Effector CD4-positive, alpha-beta T cell (primary cell): ENCODE results near the gene TBATA.

ENCODE experiments used
- DNase-seq: peaks from one replicate; pipeline ENCODE4 v3.0.0-alpha.2; 2020

The TBATA gene

DNA sequence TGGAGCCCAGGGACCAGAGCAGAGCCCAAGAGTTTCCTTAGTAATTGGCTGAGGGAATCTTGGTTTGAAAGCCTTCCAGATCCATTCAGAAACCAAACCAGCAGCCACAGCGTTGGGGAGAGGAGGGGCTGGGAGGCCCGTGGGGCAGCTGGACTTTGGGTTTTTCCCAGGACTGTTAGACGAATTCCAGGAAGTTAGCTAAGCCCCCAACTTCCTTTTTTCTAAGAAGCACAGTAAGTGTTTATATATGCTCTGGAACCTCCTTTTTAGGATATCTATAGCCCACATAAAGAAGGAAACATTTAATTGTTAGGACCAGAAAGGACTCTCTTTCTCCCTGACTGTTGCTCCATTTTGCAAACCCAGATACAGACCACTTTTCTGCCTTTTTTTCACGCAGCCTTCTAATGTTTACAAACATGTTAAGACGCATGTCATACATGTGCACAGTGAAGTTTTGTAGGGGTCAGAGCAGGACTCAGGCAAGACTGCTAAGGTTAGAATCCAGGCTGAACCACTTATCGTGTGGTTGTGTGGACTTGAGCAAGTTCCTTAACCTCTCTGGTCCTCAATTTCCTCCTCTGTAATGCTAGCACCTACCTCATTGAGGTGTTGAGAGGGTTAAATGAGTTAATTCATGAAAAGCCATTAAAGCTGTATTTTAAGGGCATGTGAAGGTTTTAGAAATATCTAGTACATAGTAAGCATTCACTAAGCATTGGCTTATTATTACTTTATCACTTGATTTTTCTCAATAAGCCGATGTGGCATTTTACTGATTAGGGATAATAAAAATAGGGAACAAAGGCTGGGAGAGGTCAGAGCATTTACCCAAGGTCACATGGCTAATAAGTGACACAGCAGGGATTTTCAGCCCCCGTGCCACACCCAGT, 42.4 kb downstream of the TBATA start:
- DNase-seq, result no peak

DNA sequence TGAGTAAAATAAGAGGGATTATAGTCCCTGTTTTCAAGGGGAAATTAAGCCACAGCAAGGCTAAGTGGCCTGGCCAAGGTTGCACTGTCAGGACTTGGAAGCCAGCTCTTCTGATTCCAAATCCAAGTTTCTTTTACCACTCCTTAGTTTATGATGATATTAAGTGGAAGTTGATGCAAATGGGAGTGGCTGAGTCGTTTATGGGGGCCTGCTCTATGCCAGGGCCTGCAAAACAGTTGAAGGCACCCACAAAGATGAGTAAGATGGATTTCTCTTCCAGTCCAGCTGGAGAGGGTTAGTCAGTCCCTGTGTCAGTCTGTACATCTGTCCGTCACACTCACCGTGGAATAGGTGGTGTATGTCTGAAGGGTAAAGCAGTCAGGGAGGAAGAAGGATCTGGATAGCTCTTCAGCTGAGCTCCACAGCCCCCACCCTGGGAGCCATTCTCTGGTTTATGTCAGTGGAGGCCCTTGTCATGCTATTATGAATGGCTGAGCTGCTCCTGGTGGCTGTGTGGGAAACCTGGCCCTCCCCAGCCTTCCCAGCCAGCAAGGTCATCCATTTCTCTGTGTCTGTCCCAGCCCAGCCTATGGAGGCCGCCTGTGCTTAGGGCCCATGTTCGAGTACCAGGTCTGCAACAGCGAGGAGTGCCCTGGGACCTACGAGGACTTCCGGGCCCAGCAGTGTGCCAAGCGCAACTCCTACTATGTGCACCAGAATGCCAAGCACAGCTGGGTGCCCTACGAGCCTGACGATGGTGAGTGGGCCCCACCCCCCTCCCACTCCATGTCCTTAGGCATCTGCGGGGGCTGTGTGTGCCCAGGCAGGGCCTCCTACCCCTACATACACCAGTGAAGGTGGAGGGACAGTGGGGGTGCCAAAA, 44.5 kb downstream of the TBATA start:
- no peak for DNase-seq

DNA sequence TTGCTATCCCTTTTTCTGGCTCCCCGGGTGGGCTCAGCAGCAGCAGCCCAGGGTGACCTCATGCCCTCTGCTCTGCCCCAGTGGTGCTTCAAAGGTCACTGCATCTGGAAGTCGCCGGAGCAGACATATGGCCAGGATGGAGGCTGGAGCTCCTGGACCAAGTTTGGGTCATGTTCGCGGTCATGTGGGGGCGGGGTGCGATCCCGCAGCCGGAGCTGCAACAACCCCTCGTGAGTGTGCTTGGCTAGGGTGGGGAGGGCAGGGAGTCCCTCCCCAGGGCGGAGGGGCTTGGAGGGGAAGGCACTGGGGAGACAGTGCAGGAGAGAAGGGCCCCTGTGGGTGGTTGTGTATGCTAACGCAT, 46.4 kb downstream of the TBATA start:
- DNase-seq, result no peak

DNA sequence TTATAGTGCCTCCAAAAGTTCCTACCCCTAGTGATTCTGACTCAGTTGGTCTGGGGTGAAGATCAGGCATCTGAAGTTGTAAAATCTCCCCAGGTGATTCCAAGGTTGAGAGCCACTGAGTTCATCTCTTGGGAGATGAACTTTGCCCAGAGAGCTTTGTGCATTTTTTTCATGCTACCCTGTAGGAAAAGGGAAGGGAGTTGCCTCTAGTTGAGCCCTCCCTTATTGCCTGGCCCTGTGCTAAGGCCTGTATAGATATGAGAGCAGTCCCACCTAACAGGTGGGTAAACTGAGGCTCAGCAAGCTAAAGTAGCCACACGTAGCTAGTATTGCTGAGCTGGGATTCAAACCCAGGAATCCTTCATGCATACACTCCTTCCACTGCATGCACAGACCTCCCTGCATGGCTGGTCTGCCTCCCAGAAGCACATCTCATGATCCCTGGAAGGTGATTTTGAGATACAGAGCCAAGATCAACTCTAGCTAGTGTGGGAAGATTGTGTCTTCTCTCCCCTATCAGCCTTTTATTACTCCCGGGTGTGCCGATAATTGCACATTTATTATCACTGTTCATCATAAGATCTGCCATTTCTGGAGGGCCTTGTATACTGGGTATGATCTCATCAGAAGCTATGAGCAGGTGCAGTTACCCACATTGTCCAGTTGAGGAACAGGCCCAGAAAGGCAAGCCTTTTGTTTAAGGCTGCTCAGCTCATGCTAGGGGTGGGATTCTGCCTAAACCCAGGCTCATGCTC, 47.0 kb downstream of the TBATA start:
- DNase-seq, result no peak

DNA sequence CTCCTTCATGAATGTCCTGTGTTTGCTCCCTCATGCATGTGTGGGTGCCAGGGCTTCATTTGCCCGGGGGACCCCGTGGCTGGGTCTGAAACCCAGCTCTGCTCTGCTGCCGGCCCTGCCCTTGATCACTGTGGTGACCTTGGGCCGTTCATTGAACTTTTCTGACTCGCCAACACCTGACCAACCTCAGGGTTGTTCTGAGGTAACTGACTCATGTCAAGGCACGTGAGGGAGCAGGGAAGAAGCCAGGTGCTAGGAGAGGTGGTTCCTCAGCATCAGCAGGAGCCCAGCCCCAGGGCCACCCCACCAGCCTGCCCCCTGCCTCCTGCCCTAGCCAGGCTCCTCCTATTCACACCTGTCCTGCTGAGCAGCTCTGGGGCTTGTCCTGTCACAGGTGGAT, 47.9 kb downstream of the TBATA start:
- DNase-seq, result no peak

DNA sequence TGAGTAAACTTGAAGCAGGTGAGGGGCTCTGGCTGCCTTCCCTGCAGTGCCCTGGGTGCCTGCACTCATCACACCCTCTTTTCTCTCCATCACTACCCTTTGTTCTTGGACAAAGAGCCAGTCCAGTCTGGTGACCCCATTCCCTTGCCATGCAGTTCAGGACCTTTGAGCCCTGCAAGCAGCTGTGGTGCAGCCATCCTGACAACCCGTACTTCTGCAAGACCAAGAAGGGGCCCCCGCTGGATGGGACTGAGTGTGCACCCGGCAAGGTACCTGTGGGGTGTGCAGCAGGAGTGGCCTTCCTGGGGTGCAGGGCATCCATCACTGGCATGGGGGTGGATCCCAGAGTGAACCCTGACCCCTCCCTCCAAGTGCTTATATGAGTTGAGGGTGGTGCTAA, 48.7 kb downstream of the TBATA start:
- no peak for DNase-seq

DNA sequence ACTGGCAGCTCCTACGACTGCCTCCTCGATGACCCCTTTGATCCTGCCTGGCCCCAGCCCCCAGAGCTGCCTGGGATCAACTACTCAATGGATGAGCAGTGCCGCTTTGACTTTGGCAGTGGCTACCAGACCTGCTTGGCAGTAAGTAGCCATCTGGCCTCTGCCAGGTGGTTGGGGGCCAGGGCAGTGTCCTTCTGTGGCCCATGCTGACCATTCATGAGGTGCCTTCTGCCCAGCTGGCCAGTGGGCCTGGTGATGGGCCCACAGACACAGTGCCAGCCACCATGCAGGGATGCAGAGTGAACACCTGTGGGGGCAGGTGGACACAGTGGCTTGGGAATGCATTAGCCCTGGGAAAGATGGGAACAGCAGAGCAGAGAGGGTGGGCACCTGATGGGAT, 50.0 kb downstream of the TBATA start:
- DNase-seq, result no peak

DNA sequence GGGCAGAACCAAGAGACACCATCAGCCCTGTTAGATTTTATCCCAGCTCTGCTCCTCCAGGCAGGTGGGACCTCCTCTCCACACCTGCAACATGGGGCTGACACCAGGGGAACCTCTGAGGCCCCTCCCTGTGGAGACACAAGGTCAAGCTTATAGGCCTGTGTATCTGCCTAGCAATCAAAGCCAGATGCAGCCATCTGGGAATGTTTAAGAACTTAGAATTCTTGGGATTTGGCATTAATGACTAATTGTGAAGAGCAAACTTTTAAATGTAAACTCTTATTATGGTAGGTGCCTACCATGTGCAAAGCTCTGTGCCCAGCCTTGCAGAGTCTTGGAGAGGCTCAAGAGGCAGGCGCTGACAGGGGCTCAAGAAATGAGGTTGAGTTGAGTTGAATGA, 52.1 kb downstream of the TBATA start:
- no peak for DNase-seq

DNA sequence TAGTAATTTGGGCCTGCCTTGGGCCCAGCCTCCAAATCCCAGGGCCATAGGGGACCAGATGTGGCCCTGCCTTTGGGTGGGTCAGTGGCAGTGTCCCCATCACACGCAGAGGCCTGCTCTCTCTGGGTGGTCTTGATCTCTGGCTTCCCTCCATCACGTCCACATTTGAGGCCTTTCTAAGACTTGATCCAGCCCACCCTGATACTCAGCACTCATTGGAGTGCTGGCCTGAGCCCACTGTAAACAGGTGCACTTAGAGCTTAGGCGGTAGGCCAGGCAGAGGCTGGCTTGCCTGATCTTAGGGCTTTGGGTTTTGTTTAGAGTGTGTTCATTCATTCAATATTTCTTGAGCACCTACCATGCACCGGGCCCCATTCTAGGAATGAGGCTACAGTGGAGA, 52.6 kb downstream of the TBATA start:
- no peak for DNase-seq

DNA sequence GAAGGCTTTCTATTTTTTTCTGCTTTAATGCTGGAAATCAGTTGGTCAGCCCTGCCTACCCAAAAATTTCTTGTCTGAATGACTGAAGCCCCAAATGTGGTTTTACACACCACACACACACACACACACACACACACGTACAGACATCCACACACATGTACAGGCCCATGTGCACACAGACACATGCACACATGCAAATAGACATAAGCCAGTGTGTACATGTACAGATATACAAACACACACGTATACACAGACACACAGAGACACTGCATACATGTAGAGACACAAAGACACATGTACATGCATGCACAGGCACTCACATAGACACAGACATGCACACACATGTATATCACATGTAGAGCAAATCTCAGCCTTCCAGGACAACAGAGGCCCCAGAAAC, 54.2 kb downstream of the TBATA start:
- no peak for DNase-seq

DNA sequence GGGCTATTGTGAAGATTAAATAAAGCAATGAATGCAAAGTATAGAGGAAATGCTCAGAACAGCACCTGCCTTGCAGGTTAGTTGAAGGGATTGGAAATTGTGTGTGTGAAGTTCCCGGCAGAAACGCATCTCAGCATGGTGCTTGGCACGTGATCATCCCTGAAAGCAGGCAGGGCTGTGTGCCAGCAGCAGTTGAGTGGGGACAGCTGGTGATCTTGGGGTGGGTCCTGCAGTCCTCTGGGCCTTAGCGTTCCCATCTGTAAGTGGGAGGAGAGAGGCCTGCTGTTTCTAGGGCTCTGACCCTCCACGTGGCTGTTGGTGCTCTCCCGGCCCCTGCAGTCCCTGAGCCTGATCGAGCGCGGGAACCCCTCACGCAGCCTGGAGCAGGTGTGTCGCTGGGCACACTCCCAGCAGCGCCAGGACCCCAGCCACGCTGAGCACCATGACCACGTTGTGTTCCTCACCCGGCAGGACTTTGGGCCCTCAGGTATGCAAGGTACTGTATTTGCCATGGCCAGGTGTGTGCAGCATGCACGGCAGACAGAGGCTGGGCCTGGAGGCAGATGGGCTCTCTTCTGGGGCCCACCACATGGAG, 55.3 kb downstream of the TBATA start:
- no peak for DNase-seq

DNA sequence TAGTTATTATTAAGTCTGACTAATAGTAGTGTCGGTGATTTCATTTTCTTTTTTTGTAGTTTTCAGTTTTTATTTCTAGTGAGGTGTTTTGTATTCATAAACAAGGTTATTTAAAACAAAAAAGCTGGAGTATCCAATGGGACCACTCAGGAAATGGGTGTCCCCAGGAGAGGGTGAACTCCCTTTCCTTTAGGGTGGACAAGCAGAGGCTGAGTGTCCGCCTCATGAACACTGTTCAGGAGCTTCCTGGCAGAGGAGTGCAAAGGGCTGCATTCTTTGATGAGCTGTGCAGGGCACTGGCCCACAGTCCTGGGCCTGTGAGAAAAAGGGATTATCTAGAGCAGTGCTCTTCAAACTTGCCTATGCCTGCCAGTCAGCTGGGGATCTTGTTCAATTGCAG, 56.8 kb downstream of the TBATA start:
- no peak for DNase-seq

DNA sequence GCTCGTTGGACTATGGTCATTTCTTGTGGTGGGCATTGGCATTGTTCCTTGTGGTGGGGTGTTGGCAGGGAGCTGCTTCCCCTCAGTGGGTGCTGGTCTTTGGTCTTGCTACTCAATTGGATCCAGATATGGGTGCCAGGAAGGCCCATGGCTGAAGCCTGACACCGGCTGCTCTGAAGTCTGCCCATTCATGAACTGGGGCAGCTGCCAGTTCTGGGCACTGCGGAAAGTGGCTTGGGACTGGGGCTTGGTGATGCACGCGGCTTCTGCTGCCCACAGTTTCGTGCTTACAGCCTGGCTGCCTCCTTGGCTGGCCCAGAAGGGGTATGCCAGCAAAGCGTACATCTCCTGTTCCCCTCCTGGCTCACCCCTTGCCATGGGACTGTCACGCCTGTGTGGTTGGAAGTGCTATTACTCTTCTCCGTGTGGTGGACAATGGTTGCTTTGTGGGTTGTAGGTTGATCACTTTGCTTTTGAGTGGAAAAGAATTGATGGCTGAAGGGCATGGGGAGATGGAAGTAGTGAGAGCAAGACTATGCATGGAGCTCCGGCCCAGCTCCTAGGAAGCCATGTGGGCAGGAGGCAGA, 58.2 kb downstream of the TBATA start:
- DNase-seq, result no peak

DNA sequence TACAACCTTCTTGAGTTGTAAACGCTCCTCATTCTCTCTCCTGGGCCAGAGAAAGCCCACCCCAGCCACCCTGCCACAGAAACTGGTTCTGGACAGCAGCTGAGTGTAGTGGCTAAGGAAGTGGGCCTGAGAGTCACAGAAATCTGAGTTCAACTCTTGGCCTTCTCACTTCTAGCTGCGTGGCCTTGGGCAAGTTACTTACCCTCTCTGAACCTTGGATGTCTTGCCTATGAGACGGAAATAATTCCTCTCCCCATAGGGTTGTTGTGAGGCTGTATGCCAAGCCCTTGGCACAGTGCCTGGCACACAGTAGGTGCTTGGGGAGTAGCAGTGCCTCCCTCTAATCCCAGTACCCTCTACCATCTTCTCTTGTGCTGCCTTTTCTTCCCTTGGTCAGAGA, 61.4 kb downstream of the TBATA start:
- no peak for DNase-seq

DNA sequence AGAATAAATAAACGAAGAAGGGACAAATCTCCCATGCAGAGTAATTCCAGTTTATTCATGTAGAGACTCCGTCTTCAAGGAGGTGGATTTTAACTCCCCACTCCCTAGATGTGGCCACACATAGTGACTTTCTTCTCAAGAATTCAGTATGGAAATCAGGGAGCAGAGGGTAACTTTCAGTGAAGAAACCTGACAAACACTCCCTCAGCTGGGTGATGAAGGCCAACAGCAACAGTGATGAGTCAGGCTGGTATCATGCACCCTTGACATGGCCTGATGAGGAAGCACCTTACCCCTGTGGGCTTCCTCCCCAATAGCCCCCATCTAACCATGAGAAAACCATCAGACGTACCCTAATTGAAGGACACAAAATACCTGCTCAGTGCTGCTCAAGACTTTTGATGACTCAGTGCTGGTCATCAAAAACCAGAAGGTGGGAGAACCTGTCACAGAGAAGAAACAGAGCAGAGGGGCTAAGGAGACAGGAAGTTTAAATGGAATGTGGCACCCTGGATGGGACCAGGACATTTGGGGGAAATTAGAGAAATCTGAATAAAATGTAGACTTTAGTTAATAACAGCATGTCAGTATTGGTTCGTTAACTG, 62.3 kb downstream of the TBATA start:
- DNase-seq, result no peak
